ENCODE data around the gene TOX4. TPM values are rescaled to one million over a fixed set of nuclear protein-coding genes. Genes with fewer than 3 reads are reported as not detected.

Gene TOX4
- total and polyA plus RNA-seq, 2 of the 4 experiments (the other 2 are of a cell fraction) = 26.7 to 56.6 TPM

- in situ Hi-C loops (cut with MboI; ENCODE audit: low sequenced_read_pairs) = no loop called here
- Histone ChIP-seq H3K9ac (ENCODE audit: low read depth, low read length) (no peak overlapping the region), H4K20me1 (ENCODE audit: insufficient read depth, low read length) (no peaks in the 10 kb centered on the region), H2AK9ac (replicated peaks; ENCODE audit: low read depth, low read length, poor library complexity) (no peak overlapping the region), H3K4ac (ENCODE audit: low read depth, low read length) (no peak overlapping the region), H3K4me1 (ENCODE audit: control insufficient read depth, insufficient read depth, low read length) (no peaks in the 10 kb centered on the region), H3K56ac (ENCODE audit: extremely low read depth, insufficient read depth, low read length) (no peak overlapping the region), H4K91ac (ENCODE audit: insufficient read depth, low read depth, low read length) (no peak overlapping the region), H3K18ac (ENCODE audit: low read depth, low read length) (no peak overlapping the region), H3K79me1 (ENCODE audit: low read depth in 1 of 2, low read length in 2 of 2) (peaks cover 20 to 48% of the 10 kb centered on the region in 2 experiments), H3K4me2 (ENCODE audit: low read depth, low read length) (no peak overlapping the region), H4K8ac (ENCODE audit: low read depth in 2 of 2, low read length in 2 of 2) (no peak overlapping the region), H3K27me3 (ENCODE audit: control insufficient read depth, insufficient read depth, low read length) (no peaks in the 10 kb centered on the region), H3K4me3 (ENCODE audit: insufficient read depth, low read depth, low read length) (no peak overlapping the region), H2AK5ac (ENCODE audit: low read depth, low read length) (no peak overlapping the region), H3K36me3 (ENCODE audit: control insufficient read depth, insufficient read depth, low read length) (peaks cover 20% of the 10 kb centered on the region), H3K14ac (replicated peaks; ENCODE audit: low read depth, low read length) (no peak overlapping the region), H2BK20ac (ENCODE audit: low read depth, low read length) (no peak overlapping the region), H2BK15ac (ENCODE audit: low read depth, low read length) (no peak overlapping the region), H4K5ac (ENCODE audit: low read depth, low read length) (no peak overlapping the region), H3K9me3 (ENCODE audit: control insufficient read depth, insufficient read depth, low read length) (no peaks in the 10 kb centered on the region), H3K9me1 (ENCODE audit: insufficient read depth, low read length) (peaks cover 7% of the 10 kb centered on the region), H3K27ac (ENCODE audit: insufficient read depth, low read length) (no peak overlapping the region), H2AFZ (replicated peaks; ENCODE audit: low read length, poor library complexity) (no peak overlapping the region), H2BK5ac (ENCODE audit: low read depth, low read length, poor library complexity, severe bottlenecking) (no peak overlapping the region), H3K23ac (ENCODE audit: low read depth, low read length) (no peak overlapping the region), H2BK120ac (ENCODE audit: low read depth, low read length) (no peak overlapping the region)
- no CpG with 5 or more reads among the region's 2 CpGs for WGBS, 2 experiments (ENCODE audit: extremely low coverage in 2 of 2, insufficient read length in 1 of 2)
- intact Hi-C loops (cut with micrococcal nuclease) = no loop called here
- no TSS peak for BruUV-seq (replicated peaks)
- DNase-seq (no peak), ATAC-seq (ENCODE audit: low read depth) (no peak)
- ChIA-PET CTCF (no interaction called here), POLR2A (ENCODE audit: unreplicated experiment) (no interaction called here)
- dilution Hi-C loops (cut with HindIII; ENCODE audit: low sequenced_read_pairs, unreplicated experiment) = no loop called here
- no peak for TF ChIP-seq MAFK (IDR thresholded peaks at IDR 0.05; ENCODE audit: low read depth, low read length)
- no peak for TF ChIP-seq BHLHE40 (IDR thresholded peaks at IDR 0.05; ENCODE audit: low read depth, low read length)
- no peak for TF ChIP-seq FOS (IDR thresholded peaks at IDR 0.05; ENCODE audit: low read depth, low read length)
- TF ChIP-seq RFX5 (IDR thresholded peaks at IDR 0.05; ENCODE audit: low read depth, low read length) = no peak
- TF ChIP-seq, protein P1, sequence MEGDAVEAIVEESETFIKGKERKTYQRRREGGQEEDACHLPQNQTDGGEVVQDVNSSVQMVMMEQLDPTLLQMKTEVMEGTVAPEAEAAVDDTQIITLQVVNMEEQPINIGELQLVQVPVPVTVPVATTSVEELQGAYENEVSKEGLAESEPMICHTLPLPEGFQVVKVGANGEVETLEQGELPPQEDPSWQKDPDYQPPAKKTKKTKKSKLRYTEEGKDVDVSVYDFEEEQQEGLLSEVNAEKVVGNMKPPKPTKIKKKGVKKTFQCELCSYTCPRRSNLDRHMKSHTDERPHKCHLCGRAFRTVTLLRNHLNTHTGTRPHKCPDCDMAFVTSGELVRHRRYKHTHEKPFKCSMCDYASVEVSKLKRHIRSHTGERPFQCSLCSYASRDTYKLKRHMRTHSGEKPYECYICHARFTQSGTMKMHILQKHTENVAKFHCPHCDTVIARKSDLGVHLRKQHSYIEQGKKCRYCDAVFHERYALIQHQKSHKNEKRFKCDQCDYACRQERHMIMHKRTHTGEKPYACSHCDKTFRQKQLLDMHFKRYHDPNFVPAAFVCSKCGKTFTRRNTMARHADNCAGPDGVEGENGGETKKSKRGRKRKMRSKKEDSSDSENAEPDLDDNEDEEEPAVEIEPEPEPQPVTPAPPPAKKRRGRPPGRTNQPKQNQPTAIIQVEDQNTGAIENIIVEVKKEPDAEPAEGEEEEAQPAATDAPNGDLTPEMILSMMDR (conservative IDR thresholded peaks at IDR 0.05; ENCODE audit: low read depth, low read length) = no peak
- no peak for TF ChIP-seq MAZ (IDR thresholded peaks at IDR 0.05; ENCODE audit: borderline replicate concordance, low read depth, low read length)
- no peak for TF ChIP-seq CHD1 (IDR thresholded peaks at IDR 0.05; ENCODE audit: low read depth, low read length)
- no peak for TF ChIP-seq NFE2L2 (IDR thresholded peaks at IDR 0.05; ENCODE audit: low read depth, low read length)
- TF ChIP-seq POLR2A (IDR thresholded peaks at IDR 0.05; ENCODE audit: low read depth, low read length) = no peak
- TF ChIP-seq SMC3 (IDR thresholded peaks at IDR 0.05; ENCODE audit: low read depth, low read length) = no peak
- no peak for TF ChIP-seq RCOR1 (IDR thresholded peaks at IDR 0.05; ENCODE audit: insufficient replicate concordance, low read length)
- TF ChIP-seq ELK1 (IDR thresholded peaks at IDR 0.05; ENCODE audit: borderline replicate concordance, low read depth, low read length) = no peak
- TF ChIP-seq CEBPB (IDR thresholded peaks at IDR 0.05; ENCODE audit: low read depth, low read length) = no peak
- TF ChIP-seq RAD21 (IDR thresholded peaks at IDR 0.05; ENCODE audit: low read length) = no peak
- TF ChIP-seq USF2 (IDR thresholded peaks at IDR 0.05; ENCODE audit: low read depth, low read length) = no peak
Measured at GRCh38 chr14:21506557-21506956, 29.6 kb downstream of the TOX4 start.

All from IMR-90 (cell line).